Measurements from ENCODE around the gene SPAG16.

DNA sequence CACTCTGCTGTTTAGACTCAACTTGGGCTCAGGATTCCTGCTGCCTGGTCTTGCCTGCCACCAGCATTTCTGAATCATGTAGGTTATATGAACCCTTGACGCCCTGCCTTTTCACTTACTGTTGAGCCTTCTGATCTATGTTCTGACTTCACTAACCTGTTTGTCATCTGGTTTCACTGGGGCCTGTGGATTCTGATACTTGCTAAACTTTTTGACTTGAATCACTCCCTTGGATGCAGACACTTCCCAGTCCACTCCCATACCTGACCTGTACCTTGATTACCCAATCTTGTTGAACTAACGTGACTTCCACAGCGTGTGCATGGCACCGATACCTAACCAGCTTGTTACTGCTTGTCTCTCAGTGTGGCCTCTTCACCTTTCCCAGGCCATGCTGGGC lies 35.6 kb upstream of the SPAG16 start:
- TF ChIP-seq ZNF335 (CRISPR knock-in tag; IDR thresholded peaks at IDR 0.05) (no peak), ATM (IDR thresholded peaks at IDR 0.05; ENCODE audit: borderline replicate concordance) (no peak), POLR2AphosphoS5 (IDR thresholded peaks at IDR 0.05; ENCODE audit: low read depth, low read length) (no peak), SOX6 (IDR thresholded peaks at IDR 0.05) (no peak), SOX6 (CRISPR knock-in tag; IDR thresholded peaks at IDR 0.05) (no peak), ELF4 (CRISPR knock-in tag; IDR thresholded peaks at IDR 0.05; ENCODE audit: borderline replicate concordance) (no peak), RXRA (CRISPR knock-in tag; IDR thresholded peaks at IDR 0.05) (no peak), POLR2A (IDR thresholded peaks at IDR 0.05; ENCODE audit: insufficient read depth in 1 of 2, low read depth in 2 of 2, low read length in 2 of 2) (no peak), ZNF263 (CRISPR knock-in tag; IDR thresholded peaks at IDR 0.05) (no peak), RFX3 (CRISPR knock-in tag; IDR thresholded peaks at IDR 0.05) (no peak), U2AF1 (optimal IDR thresholded peaks at IDR 0.05; ENCODE audit: low read depth, low read length) (no peak), ZBTB1 (CRISPR knock-in tag; IDR thresholded peaks at IDR 0.05; ENCODE audit: borderline replicate concordance) (no peak), ZNF101 (CRISPR knock-in tag; IDR thresholded peaks at IDR 0.05; ENCODE audit: borderline replicate concordance, low read depth) (no peak)
- TF ChIP-seq, protein P1, sequence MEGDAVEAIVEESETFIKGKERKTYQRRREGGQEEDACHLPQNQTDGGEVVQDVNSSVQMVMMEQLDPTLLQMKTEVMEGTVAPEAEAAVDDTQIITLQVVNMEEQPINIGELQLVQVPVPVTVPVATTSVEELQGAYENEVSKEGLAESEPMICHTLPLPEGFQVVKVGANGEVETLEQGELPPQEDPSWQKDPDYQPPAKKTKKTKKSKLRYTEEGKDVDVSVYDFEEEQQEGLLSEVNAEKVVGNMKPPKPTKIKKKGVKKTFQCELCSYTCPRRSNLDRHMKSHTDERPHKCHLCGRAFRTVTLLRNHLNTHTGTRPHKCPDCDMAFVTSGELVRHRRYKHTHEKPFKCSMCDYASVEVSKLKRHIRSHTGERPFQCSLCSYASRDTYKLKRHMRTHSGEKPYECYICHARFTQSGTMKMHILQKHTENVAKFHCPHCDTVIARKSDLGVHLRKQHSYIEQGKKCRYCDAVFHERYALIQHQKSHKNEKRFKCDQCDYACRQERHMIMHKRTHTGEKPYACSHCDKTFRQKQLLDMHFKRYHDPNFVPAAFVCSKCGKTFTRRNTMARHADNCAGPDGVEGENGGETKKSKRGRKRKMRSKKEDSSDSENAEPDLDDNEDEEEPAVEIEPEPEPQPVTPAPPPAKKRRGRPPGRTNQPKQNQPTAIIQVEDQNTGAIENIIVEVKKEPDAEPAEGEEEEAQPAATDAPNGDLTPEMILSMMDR (CRISPR knock-in tag; IDR thresholded peaks at IDR 0.05): no peak
- TF ChIP-seq, protein P2, sequence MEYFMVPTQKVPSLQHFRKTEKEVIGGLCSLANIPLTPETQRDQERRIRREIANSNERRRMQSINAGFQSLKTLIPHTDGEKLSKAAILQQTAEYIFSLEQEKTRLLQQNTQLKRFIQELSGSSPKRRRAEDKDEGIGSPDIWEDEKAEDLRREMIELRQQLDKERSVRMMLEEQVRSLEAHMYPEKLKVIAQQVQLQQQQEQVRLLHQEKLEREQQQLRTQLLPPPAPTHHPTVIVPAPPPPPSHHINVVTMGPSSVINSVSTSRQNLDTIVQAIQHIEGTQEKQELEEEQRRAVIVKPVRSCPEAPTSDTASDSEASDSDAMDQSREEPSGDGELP (IDR thresholded peaks at IDR 0.05; ENCODE audit: borderline replicate concordance, low read depth): no peak
